Ecto neural progenitor cell (in vitro differentiated cells): ENCODE data around the gene FBXL15.

ENCODE experiments used
- DNase-seq: peaks from one replicate; pipeline ENCODE4 v3.0.0-alpha.2; 2018; ENCODE audit warnings: low spot score

Gene FBXL15, protein sequence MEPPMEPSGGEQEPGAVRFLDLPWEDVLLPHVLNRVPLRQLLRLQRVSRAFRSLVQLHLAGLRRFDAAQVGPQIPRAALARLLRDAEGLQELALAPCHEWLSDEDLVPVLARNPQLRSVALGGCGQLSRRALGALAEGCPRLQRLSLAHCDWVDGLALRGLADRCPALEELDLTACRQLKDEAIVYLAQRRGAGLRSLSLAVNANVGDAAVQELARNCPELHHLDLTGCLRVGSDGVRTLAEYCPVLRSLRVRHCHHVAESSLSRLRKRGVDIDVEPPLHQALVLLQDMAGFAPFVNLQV

GRCh38 chr10:102420714-102421506 lies at the start of gene FBXL15:
FBXL15 (plus strand) TSS chr10:102420836; CDS start chr10:102421130, 294 bp downstream.
- DNase-seq = peak; percentile 99

GRCh38 chr10:102371295-102371694 lies 49.3 kb upstream of the FBXL15 start:
- DNase-seq = no peak

- no peak for DNase-seq
Measured at GRCh38 chr10:102375250-102375649, 45.4 kb upstream of the FBXL15 start.

GRCh38 chr10:102375867-102376266 lies 44.8 kb upstream of the FBXL15 start:
- DNase-seq = no peak

DNA sequence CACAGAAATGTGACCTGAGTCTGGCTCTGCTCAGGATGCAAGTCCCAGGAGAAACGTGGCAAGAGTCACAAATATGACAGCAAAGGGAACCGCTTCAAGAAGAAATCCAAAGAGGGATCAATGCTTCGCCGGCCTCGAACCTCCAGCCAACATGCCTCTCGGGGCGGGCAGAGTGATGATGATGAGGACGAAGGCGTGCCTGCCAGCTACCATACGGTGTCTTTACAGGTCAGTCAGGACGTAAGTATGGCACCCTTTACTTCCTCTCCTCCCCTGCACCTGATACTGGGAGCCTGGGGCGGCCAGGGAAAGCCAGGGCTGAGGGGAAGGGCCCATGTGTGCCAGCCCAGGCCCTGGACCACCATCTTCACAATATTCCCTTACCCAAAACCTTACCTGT lies 43.7 kb upstream of the FBXL15 start:
- no peak for DNase-seq

- DNase-seq = no peak
Measured at GRCh38 chr10:102379383-102379782, 41.3 kb upstream of the FBXL15 start.

- no peak for DNase-seq
Measured at GRCh38 chr10:102381983-102382382, 38.7 kb upstream of the FBXL15 start.

GRCh38 chr10:102382871-102383270 lies 37.8 kb upstream of the FBXL15 start:
- no peak for DNase-seq

DNA sequence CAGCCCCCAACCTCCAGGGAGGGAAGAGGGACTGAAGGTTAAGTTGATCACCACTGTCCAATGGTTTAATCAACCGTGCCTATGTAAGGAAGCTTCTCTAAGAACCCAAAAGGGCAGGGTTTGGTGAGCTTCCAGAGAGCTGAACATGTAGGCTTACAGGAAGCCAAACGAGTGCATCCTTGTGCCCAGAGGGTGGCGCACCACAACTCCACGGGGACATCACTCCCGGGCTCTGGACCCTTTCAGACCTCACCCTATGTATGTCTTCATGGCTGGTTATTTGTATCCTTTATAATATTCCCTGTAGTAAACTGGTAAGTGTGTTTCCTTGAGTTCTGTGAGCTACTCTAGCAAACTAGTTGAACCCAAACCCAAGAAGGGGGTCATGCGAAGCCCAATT lies 36.6 kb upstream of the FBXL15 start:
- peak; percentile 63 for DNase-seq

GRCh38 chr10:102384606-102385429 lies 35.8 kb upstream of the FBXL15 start:
- DNase-seq = no peak

DNA sequence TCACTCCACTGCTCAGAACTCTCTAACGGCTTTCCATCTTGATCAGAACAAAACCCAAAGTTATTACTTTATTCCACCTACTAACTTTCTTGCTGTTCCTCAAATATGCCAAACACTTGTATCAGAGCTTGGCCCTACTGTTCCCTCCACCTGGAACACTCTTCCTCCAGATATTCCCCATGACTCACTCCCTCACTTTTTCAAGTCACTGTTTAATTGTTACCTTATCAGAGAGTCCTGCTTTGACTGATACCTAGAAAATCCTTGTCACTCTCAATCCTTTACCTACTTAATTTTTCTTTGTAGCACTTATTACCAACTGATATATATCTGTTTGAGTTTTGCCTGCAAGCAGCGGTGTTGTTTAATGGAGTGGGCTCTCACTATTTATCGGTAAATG lies 30.7 kb upstream of the FBXL15 start:
- DNase-seq = no peak

DNA sequence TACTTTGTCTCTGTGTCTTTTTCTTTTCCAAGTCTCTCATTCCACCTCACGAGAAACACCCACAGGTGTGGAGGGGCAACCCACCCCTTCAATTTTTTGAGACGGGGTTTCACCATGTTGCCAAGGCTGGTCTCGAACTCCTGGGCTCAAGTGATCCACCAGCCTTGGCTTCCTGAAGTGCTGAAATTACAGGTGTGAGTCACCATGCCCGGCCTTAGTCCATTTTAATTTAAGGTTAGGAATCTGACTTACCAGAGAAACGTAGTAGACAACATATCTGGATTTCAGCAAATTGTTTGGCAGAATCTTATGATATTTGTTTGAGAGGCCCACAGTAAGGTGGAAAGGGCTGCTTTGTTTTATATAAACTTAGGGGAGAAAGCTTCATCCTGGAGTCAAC lies 28.3 kb upstream of the FBXL15 start:
- DNase-seq = no peak

DNA sequence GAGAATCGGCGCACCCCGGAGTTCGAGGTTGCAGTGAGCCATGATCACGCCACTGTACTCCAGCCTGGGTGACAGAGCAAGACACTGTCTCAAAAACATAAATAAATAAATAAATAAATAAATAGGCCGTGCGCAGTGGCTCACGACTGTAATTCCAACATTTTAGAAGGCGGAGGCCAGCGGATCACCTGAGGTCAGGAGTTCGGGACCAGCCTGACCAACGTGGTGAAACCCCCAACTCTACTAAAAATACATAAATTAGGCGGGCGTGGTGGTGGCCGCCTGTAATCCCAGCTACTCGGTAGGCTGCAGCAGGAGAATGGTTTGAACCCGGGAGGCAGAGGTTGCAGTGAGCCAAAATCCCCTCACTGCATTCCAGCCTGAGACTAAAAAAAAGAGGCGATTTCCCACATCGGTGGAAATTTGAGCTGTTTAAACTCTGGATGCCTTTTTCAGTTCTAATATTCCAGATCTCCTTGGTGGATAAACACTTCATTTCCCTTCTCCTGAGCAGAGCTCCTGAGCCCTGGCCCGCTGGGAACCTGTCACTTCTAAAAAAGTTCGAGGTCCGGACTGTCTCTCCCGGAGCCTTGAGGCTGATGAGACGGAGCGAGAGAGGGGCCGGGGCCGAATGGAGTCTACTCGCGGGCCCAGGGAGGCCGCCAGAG lies 27.1 kb upstream of the FBXL15 start:
- no peak for DNase-seq

- peak; percentile 95 for DNase-seq
Measured at GRCh38 chr10:102394079-102394800, 26.4 kb upstream of the FBXL15 start.

DNA sequence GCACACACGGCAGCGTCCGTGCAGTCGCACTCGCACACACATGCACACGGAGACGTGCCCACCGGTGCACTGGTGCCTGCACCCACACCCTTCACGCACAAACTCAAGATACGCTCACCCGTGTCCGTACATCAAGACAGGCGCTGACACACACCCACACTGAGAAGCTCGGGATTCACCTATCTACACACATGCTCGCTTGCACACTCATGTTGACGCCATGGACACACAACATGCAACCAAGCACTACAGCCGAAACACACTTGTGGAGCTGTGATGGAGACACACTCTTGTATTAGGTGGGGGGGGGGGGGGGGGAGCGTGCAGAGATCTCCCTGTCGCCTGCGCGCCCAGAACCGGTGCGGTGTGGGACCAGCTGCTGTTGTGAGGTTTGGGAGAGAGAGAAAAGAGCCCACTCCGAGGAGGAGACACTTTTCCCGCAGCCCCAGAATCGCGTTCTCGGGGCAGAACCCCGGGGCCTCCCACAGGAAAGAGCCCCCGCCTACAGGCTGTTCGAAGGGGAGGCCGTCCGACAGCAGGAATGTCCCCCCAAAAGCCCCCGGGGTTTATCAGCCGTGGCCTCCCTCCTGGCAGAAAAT lies 25.7 kb upstream of the FBXL15 start:
- DNase-seq = no peak

DNA sequence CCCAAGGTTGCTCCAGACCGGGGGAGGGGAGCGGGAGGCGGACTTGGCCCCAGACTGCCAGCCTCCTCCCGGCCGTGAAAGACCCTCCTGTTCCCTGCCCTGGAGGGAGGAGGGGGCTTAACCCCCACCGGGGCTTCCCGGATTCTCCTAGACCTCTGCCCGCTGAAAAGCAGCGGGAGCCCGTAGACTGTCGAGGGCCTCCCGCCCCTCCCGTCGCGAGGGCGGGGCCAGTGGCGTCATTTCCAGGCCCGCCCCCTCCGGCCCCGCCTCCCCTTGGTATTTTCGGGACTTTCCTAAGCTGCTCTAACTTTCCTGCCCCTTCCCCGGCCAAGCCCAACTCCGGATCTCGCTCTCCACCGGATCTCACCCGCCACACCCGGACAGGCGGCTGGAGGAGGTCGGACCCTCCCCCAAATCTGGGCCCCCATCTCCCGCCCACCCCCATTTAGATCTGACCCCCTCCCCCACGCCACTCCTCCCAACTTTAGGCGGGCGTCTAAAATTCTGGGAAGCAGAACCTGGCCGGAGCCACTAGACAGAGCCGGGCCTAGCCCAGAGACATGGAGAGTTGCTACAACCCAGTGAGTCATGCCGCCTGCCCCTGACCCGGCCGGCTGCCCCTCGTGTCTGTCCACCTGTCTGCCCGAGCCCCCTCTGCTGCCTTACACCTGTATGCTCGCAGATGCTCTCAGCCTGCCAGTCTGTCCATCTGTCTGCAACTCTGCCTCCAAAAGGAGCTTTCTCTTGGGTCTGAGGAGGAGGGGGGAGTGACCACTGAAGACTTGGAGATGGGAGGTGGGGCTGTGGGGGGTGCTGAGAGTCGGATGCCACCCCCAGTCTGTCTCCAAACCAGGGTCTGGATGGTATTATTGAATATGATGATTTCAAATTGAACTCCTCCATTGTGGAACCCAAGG lies 25.0 kb upstream of the FBXL15 start, which contains the start of gene NFKB2:
Gene NFKB2, plus strand, starts transcription at position 306 of the 917 bp plus-strand sequence. Its CDS starts 255 bp downstream, at position 561.
- DNase-seq = peak; percentile 91

- DNase-seq = no peak
Measured at GRCh38 chr10:102396317-102396650, 24.4 kb upstream of the FBXL15 start.

- DNase-seq = no peak
Measured at GRCh38 chr10:102396730-102397151, 23.9 kb upstream of the FBXL15 start.

DNA sequence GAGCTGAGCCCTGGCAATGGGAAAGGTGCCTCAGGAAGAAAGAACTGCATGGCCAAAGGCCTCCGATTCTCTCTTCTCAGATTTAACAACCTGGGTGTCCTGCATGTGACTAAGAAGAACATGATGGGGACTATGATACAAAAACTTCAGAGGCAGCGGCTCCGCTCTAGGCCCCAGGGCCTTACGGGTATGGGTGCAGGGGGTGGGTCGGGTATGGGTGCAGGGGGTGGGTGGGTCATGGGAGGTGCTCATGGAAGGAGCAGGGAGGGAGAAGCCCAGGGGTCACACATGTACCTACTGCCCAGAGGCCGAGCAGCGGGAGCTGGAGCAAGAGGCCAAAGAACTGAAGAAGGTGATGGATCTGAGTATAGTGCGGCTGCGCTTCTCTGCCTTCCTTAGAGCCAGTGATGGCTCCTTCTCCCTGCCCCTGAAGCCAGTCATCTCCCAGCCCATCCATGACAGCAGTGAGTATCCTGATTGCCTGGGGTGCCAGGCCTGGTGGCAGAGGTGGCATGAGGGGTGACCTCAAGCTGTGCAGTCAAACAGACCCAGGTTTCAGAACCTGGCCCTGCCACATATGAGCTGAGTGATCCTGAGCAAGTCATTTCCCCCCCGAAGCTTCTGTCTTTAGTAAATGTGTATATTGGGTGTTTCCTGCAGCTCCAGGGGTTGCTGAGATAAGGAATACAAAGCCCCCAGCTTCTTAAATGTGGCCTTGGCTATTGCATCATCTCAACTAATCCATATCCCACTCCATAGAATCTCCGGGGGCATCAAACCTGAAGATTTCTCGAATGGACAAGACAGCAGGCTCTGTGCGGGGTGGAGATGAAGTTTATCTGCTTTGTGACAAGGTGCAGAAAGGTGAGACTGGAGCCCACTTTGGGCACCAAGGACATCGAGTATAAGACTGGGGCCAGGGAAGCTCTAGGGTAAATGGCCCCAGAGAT lies 23.1 kb upstream of the FBXL15 start:
- no peak for DNase-seq
